Trophoblast cell (in vitro differentiated cells and primary cell): Measurements from ENCODE around the gene RAB11FIP4.

Source experiments
- DNase-seq, 2 donors: peaks; one replicate each; pipeline ENCODE4 v3.0.0-alpha.2; 2016
- H2AFZ ChIP-seq: 2 replicates; pipeline ENCODE4 v1.6.1; 2013; ENCODE audit warnings: low read length, moderate library complexity, mild to moderate bottlenecking; ENCODE audit not compliant: insufficient read depth, poor library complexity
- H2AK5ac ChIP-seq: 2 replicates; pipeline ENCODE4 v1.6.1; 2013; ENCODE audit warnings: mild to moderate bottlenecking, low read length
- H2BK120ac ChIP-seq: 2 replicates; pipeline ENCODE4 v1.6.1; 2013; ENCODE audit warnings: low read length, mild to moderate bottlenecking, moderate library complexity; ENCODE audit not compliant: insufficient read depth, poor library complexity
- H2BK12ac ChIP-seq: 2 replicates; pipeline ENCODE4 v1.6.1; 2013; ENCODE audit warnings: mild to moderate bottlenecking, low read length, moderate library complexity
- H2BK5ac ChIP-seq: 2 replicates; pipeline ENCODE4 v1.6.1; 2013; ENCODE audit warnings: low read length, low read depth, moderate library complexity, mild to moderate bottlenecking; ENCODE audit not compliant: poor library complexity
- H3K14ac ChIP-seq: 2 replicates; pipeline ENCODE4 v1.6.1; 2013; ENCODE audit warnings: mild to moderate bottlenecking, low read length
- H3K18ac ChIP-seq: 2 replicates; pipeline ENCODE4 v1.6.1; 2013; ENCODE audit warnings: mild to moderate bottlenecking, low read length
- H3K23ac ChIP-seq: 2 replicates; pipeline ENCODE4 v1.6.1; 2013; ENCODE audit warnings: low read length
- H3K27ac ChIP-seq: 2 replicates; pipeline ENCODE4 v1.5.1; 2013; ENCODE audit warnings: low read depth, mild to moderate bottlenecking, inconsistent platforms, low read length, moderate library complexity
- H3K27me3 ChIP-seq: 2 replicates; pipeline ENCODE4 v1.6.1; 2013; ENCODE audit warnings: inconsistent platforms, mild to moderate bottlenecking, low read length, moderate library complexity; ENCODE audit not compliant: insufficient read depth
- H3K36me3 ChIP-seq, 2 experiments: 1 replicate in 1 of 2; 2 replicates in 1 of 2; pipeline ENCODE4 v1.6.1; 2013; ENCODE audit warnings: low read length in 2 of 2, mild to moderate bottlenecking in 2 of 2, moderate library complexity in 1 of 2; ENCODE audit not compliant: insufficient read depth in 2 of 2, control insufficient read depth in 1 of 2
- H3K4ac ChIP-seq: 2 replicates; pipeline ENCODE4 v1.6.1; 2013; ENCODE audit warnings: low read depth, mild to moderate bottlenecking, low read length, moderate library complexity
- H3K4me1 ChIP-seq, 2 experiments: 1 replicate in 1 of 2; 2 replicates in 1 of 2; pipeline ENCODE4 v1.6.1; 2013; ENCODE audit warnings: low read length in 2 of 2, mild to moderate bottlenecking in 2 of 2, moderate library complexity in 1 of 2; ENCODE audit not compliant: insufficient read depth in 2 of 2, control insufficient read depth in 1 of 2
- H3K4me2 ChIP-seq: 2 replicates; pipeline ENCODE4 v1.6.1; 2013; ENCODE audit warnings: inconsistent platforms, mild to moderate bottlenecking, low read length, moderate library complexity
- H3K4me3 ChIP-seq: 2 replicates; pipeline ENCODE4 v1.5.1; 2013; ENCODE audit warnings: mild to moderate bottlenecking, low read depth, low read length, inconsistent platforms
- H3K79me1 ChIP-seq: one replicate; pipeline ENCODE4 v1.6.1; 2013; ENCODE audit warnings: low read length
- H3K79me2 ChIP-seq: 2 replicates; pipeline ENCODE4 v1.6.1; 2013; ENCODE audit warnings: low read length, mild to moderate bottlenecking; ENCODE audit not compliant: control insufficient read depth, insufficient read depth, poor library complexity
- H3K9ac ChIP-seq: 2 replicates; pipeline ENCODE4 v1.6.1; 2013; ENCODE audit warnings: mild to moderate bottlenecking, low read length
- H3K9me3 ChIP-seq: 2 replicates; pipeline ENCODE4 v1.6.1; 2013; ENCODE audit warnings: low read depth, mild to moderate bottlenecking, control low read depth, inconsistent platforms, low read length; ENCODE audit not compliant: insufficient read depth
- H4K12ac ChIP-seq: 2 replicates; pipeline ENCODE4 v1.6.1; 2013; ENCODE audit warnings: low read depth, mild to moderate bottlenecking, low read length, moderate library complexity
- H4K8ac ChIP-seq: 2 replicates; pipeline ENCODE4 v1.6.1; 2013; ENCODE audit warnings: low read depth, mild to moderate bottlenecking, low read length, moderate library complexity
- H4K91ac ChIP-seq: one replicate; pipeline ENCODE4 v1.6.1; 2013; ENCODE audit warnings: low read depth, mild to moderate bottlenecking, low read length, moderate library complexity
- WGBS: extraction: QIAGEN DNeasy Blood & Tissue Kit; methylation state at CpG from one replicate; pipeline ENCODE4 v1.1.7; 2013; ENCODE audit warnings: missing lambda C conversion rate; ENCODE audit not compliant: insufficient read length, insufficient coverage; ENCODE audit errors: extremely low coverage; 5-methylcytosine and 5-hydroxymethylcytosine counted together

The RAB11FIP4 gene

DNA sequence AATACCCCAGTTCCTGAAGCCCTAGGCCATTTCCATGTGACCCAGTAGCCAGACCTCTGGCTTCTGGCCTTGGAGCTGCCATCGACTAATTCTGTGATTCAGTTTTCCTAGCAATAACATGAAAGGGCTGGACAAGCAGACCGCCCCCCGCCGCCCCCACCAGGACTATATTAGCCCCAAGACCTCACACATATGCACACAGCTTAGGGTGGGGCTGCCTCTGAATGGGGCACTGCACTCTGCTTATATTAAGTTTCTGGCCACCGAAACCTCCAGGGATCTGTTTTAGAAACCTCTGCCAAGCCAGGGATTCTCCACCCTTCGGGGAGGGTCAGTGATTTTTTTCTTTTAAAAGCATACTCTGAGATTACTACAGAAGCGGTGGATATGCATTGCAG lies 2.3 kb downstream of the RAB11FIP4 start:
- Histone ChIP-seq H3K79me1 (no peaks in the 10 kb centered on the region), H3K27ac (no peak overlapping the region), H2BK12ac (no peak overlapping the region), H3K4me1 (peaks cover 3 to 7% of the 10 kb centered on the region in 2 experiments), H3K9me3 (peaks cover 1% of the 10 kb centered on the region), H3K36me3 (no peaks in the 10 kb centered on the region), H3K27me3 (peaks cover 22% of the 10 kb centered on the region), H4K91ac (no peak overlapping the region), H3K14ac (no peak overlapping the region), H3K9ac (no peak overlapping the region), H2BK5ac (no peak overlapping the region), H3K4me3 (no peak overlapping the region), H3K23ac (no peak overlapping the region), H4K8ac (no peak overlapping the region), H3K18ac (no peak overlapping the region), H2BK120ac (no peak overlapping the region), H2AFZ (no peak overlapping the region), H4K12ac (no peak overlapping the region), H3K79me2 (no peaks in the 10 kb centered on the region), H3K4me2 (no peak overlapping the region), H3K4ac (no peak overlapping the region), H2AK5ac (no peak overlapping the region)
- WGBS, result no CpG with 5 or more reads among the region's 7 CpGs
- DNase-seq, result no peak

DNA sequence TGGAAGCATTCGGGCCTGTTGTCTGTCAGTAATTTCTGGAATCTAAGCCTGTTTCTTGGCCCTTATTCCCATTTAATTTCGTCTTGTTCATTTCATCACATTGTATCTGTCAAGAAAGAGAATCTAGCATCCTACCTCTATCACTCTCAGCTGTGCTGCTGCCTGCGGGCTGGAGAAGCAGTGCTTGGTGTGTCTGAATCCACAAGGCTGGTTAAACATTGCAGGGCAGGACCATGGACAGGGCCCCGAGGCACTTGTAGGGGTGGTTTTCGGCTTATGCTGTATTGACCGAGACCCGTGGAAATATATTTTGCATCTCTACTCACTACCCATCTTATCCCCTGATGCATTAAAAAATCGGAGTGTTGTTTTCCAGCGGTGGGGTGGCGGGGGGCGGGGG lies 3.1 kb downstream of the RAB11FIP4 start:
- peak; percentile 59 to 89 for DNase-seq
- Histone ChIP-seq H3K4me1 (peaks cover 3 to 7% of the 10 kb centered on the region in 2 experiments), H4K12ac (no peak overlapping the region), H3K79me1 (no peaks in the 10 kb centered on the region), H3K4ac (no peak overlapping the region), H3K4me3 (no peak overlapping the region), H3K36me3 (no peaks in the 10 kb centered on the region), H2BK12ac (no peak overlapping the region), H2BK5ac (no peak overlapping the region), H3K23ac (no peak overlapping the region), H2AFZ (no peak overlapping the region), H3K14ac (no peak overlapping the region), H3K79me2 (no peaks in the 10 kb centered on the region), H3K9me3 (peaks cover 1% of the 10 kb centered on the region), H4K8ac (no peak overlapping the region), H3K4me2 (no peak overlapping the region), H4K91ac (no peak overlapping the region), H2AK5ac (no peak overlapping the region), H3K9ac (no peak overlapping the region), H3K27ac (no peak overlapping the region), H3K18ac (no peak overlapping the region), H3K27me3 (peaks cover 22% of the 10 kb centered on the region), H2BK120ac (no peak overlapping the region)
- WGBS, result no CpG with 5 or more reads among the region's 11 CpGs

DNA sequence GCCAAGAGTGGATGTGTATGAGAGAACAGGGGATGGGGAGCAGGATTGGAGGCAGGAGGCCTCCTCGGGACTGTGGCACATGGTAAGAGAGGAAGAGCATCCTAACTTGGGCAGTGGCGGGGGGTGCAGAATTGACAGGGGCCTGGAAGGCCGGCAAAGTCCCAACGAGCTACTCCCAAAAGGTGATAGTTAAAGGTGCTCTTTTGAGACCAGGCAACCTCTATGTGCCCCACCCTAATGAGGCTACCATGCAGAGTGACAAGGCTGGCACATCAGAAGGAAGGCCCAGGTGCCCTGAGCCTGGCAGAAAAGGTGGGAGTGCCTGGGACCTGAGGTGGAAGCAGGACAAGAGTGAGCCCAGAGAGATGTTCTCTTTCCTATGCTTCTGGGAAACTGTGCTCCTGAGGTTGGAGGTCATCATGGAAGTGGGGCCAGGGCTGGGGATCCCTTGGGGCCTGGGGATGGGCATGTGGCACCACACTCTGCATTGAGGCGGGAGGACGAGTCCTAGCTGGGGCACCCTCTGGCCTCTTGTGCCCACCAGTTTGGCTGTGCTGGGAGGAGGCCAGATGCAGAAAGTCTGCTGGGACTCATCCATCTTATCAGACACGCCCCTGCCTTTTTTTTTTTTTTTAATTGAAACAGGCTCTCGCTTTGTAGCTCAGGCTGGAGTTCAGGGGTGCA lies 5.9 kb downstream of the RAB11FIP4 start:
- no peaks in the 10 kb centered on the region for H3K36me3 ChIP-seq
- no peak overlapping the region for H3K4me3 ChIP-seq
- H3K27ac ChIP-seq, result no peak overlapping the region
- no peak overlapping the region for H2BK12ac ChIP-seq
- no CpG with 5 or more reads among the region's 8 CpGs for WGBS
- no peak overlapping the region for H2AK5ac ChIP-seq
- H3K4me1 ChIP-seq, result no peaks in the 10 kb centered on the region
- H3K79me1 ChIP-seq, result no peaks in the 10 kb centered on the region
- H3K14ac ChIP-seq, result no peak overlapping the region
- no peak overlapping the region for H3K23ac ChIP-seq
- peaks cover under 1% of the 10 kb centered on the region for H3K9me3 ChIP-seq
- H3K9ac ChIP-seq, result no peak overlapping the region
- H4K91ac ChIP-seq, result no peak overlapping the region
- H3K27me3 ChIP-seq, result peaks cover 4% of the 10 kb centered on the region
- H3K18ac ChIP-seq, result no peak overlapping the region
- H2BK120ac ChIP-seq, result no peak overlapping the region
- H4K12ac ChIP-seq, result no peak overlapping the region
- no peak overlapping the region for H3K4me2 ChIP-seq
- H3K79me2 ChIP-seq, result no peaks in the 10 kb centered on the region
- H2AFZ ChIP-seq, result no peak overlapping the region
- H3K4ac ChIP-seq, result no peak overlapping the region
- no peak for DNase-seq
- no peak overlapping the region for H2BK5ac ChIP-seq
- no peak overlapping the region for H4K8ac ChIP-seq

- H2BK5ac ChIP-seq, result no peak overlapping the region
- H3K4ac ChIP-seq, result no peak overlapping the region
- H3K27ac ChIP-seq, result no peak overlapping the region
- no peaks in the 10 kb centered on the region for H3K4me1 ChIP-seq
- H3K9me3 ChIP-seq, result no peaks in the 10 kb centered on the region
- no peak overlapping the region for H2BK120ac ChIP-seq
- no peaks in the 10 kb centered on the region for H3K27me3 ChIP-seq
- no CpG with 5 or more reads among the region's 21 CpGs for whole genome bisulfite sequencing
- no peaks in the 10 kb centered on the region for H3K79me1 ChIP-seq
- H3K9ac ChIP-seq, result no peak overlapping the region
- H4K91ac ChIP-seq, result no peak overlapping the region
- H3K14ac ChIP-seq, result no peak overlapping the region
- no peak overlapping the region for H3K4me3 ChIP-seq
- no peaks in the 10 kb centered on the region for H3K79me2 ChIP-seq
- no peak overlapping the region for H3K4me2 ChIP-seq
- H4K12ac ChIP-seq, result no peak overlapping the region
- no peak overlapping the region for H2AFZ ChIP-seq
- no peak overlapping the region for H4K8ac ChIP-seq
- no peak overlapping the region for H3K18ac ChIP-seq
- H3K23ac ChIP-seq, result no peak overlapping the region
- no peaks in the 10 kb centered on the region for H3K36me3 ChIP-seq
- no peak overlapping the region for H2AK5ac ChIP-seq
- H2BK12ac ChIP-seq, result no peak overlapping the region
- no peak for DNase-seq
Observed at GRCh38 chr17:31398381-31399311, 7.2 kb downstream of the RAB11FIP4 start.
